ENCODE data around the gene ITK. TPM values are rescaled to one million over a fixed set of nuclear protein-coding genes. Genes with fewer than 3 reads are reported as not detected.

ITK gene
- total and polyA plus RNA-seq, 2 donors (not counting 3 experiments of a cell fraction or from before 2014, with no cell fraction given): not detected

DNA sequence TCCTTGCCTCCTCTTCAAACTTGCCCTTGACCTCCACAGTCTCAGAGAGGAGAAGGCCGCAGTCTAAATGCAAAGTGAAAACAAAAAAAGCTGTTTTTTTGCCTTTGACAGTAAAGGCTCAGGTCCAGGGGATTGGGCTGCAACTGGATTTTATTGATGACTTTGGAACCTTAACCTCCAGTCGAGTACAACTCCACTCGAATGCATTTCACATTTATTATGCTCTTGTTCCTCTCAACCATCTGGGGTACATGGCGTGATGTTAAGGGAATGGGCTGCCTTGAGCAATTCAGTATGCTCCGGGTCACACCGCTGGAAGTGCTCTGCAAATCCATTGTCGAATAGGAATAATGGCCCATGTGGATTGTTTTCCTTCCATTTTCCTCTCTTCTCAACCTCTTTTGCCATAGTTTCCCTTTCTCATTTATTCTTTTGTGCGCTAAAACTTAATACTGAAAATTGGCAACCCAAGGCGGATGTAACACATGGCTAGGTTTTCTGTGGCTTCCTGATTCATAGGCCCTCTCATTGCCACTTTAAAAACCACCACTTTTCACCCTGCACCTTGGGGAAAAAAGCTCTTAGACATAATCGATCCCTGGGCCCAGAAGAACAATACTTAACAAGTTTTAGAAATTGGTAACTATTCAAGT lies 34.3 kb downstream of the ITK start:
- FAIRE-seq (no peak), DNase-seq (ENCODE audit: low read depth, low spot score) (no peak)
- H3K4me3 ChIP-seq (replicated peaks in 1 of 3; ENCODE audit: insufficient read depth in 1 of 3, low read depth in 1 of 3, low read length in 3 of 3): no peak overlapping the region
- no peaks in the 10 kb centered on the region for H3K36me3 ChIP-seq (ENCODE audit: control insufficient read depth in 2 of 2, extremely low read depth in 1 of 2, insufficient read depth in 2 of 2, low read length in 2 of 2)
- H3K27me3 ChIP-seq (ENCODE audit: control insufficient read depth in 2 of 2, insufficient read depth in 2 of 2, low read length in 2 of 2): no peaks in the 10 kb centered on the region
- dilution Hi-C loops (cut with MboI; ENCODE audit: extremely low pct_ligation_motif_present, low sequenced_read_pairs): no loop called here
- H4K20me1 ChIP-seq (replicated peaks; ENCODE audit: control insufficient read depth, extremely low read depth, insufficient read depth, low read length): no peaks in the 10 kb centered on the region
- no peaks in the 10 kb centered on the region for H3K79me2 ChIP-seq (ENCODE audit: control insufficient read depth, insufficient read depth, low read length)
- no TSS peak for BruUV-seq (replicated peaks)
- CTCF ChIA-PET: no interaction called here
- no peak overlapping the region for H3K4me2 ChIP-seq (ENCODE audit: insufficient read depth, low read length)
- H2AFZ ChIP-seq (ENCODE audit: low read depth, low read length): no peak overlapping the region
- POLR2A ChIA-PET: no interaction called here
- no peak overlapping the region for H3K9ac ChIP-seq (replicated peaks; ENCODE audit: extremely low read depth, insufficient read depth, low read length)
- no peak overlapping the region for H3K27ac ChIP-seq (ENCODE audit: insufficient read depth, low read depth, low read length)
- H3K9me1 ChIP-seq (replicated peaks; ENCODE audit: control insufficient read depth, extremely low read depth, insufficient read depth, low read length): no peaks in the 10 kb centered on the region
- H3K9me3 ChIP-seq (replicated peaks; ENCODE audit: control insufficient read depth, insufficient read depth, low read length): no peaks in the 10 kb centered on the region
- no peaks in the 10 kb centered on the region for H3K4me1 ChIP-seq (ENCODE audit: control insufficient read depth, extremely low read depth, insufficient read depth, low read length)
- intact Hi-C loops (cut with micrococcal nuclease): no loop called here
- TF ChIP-seq, protein P1, sequence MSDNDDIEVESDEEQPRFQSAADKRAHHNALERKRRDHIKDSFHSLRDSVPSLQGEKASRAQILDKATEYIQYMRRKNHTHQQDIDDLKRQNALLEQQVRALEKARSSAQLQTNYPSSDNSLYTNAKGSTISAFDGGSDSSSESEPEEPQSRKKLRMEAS (IDR thresholded peaks at IDR 0.05; ENCODE audit: insufficient read depth, insufficient read length): no peak
- no peak for TF ChIP-seq MYC (IDR thresholded peaks at IDR 0.05; ENCODE audit: low read depth, low read length)
- TF ChIP-seq JUN (IDR thresholded peaks at IDR 0.05; ENCODE audit: borderline replicate concordance, insufficient read depth, insufficient read length, low read depth): no peak
- TF ChIP-seq POLR2AphosphoS5 (IDR thresholded peaks at IDR 0.05; ENCODE audit: insufficient read depth, low read depth, low read length): no peak

- intact Hi-C loops (cut with micrococcal nuclease): no loop called here
- TF ChIP-seq GATA2 (IDR thresholded peaks at IDR 0.05; ENCODE audit: insufficient read depth, insufficient read length, low read depth, low read length): no peak
- dilution Hi-C loops (cut with MboI; ENCODE audit: extremely low pct_ligation_motif_present, low sequenced_read_pairs): no loop called here
- no peak for FAIRE-seq
- H3K27me3 ChIP-seq (ENCODE audit: control insufficient read depth in 2 of 2, insufficient read depth in 2 of 2, low read length in 2 of 2): no peaks in the 10 kb centered on the region
- H3K4me2 ChIP-seq (ENCODE audit: insufficient read depth, low read length): no peak overlapping the region
- no peak overlapping the region for H3K9ac ChIP-seq (replicated peaks; ENCODE audit: extremely low read depth, insufficient read depth, low read length)
- H4K20me1 ChIP-seq (replicated peaks; ENCODE audit: control insufficient read depth, extremely low read depth, insufficient read depth, low read length): no peaks in the 10 kb centered on the region
- H3K4me1 ChIP-seq (ENCODE audit: control insufficient read depth, extremely low read depth, insufficient read depth, low read length): no peaks in the 10 kb centered on the region
- H3K9me1 ChIP-seq (replicated peaks; ENCODE audit: control insufficient read depth, extremely low read depth, insufficient read depth, low read length): no peaks in the 10 kb centered on the region
- POLR2A ChIA-PET: no interaction called here
- no peaks in the 10 kb centered on the region for H3K36me3 ChIP-seq (ENCODE audit: control insufficient read depth in 2 of 2, extremely low read depth in 1 of 2, insufficient read depth in 2 of 2, low read length in 2 of 2)
- H3K4me3 ChIP-seq (replicated peaks in 1 of 3; ENCODE audit: insufficient read depth in 1 of 3, low read depth in 1 of 3, low read length in 3 of 3): no peak overlapping the region
- H3K27ac ChIP-seq (ENCODE audit: insufficient read depth, low read depth, low read length): no peak overlapping the region
- no peak overlapping the region for H2AFZ ChIP-seq (ENCODE audit: low read depth, low read length)
- CTCF ChIA-PET: no interaction called here
- DNase-seq (ENCODE audit: low read depth, low spot score): no peak
- no peaks in the 10 kb centered on the region for H3K79me2 ChIP-seq (ENCODE audit: control insufficient read depth, insufficient read depth, low read length)
- no TSS peak for BruUV-seq (replicated peaks)
- H3K9me3 ChIP-seq (replicated peaks; ENCODE audit: control insufficient read depth, insufficient read depth, low read length): no peaks in the 10 kb centered on the region
Measured at GRCh38 chr5:157215514-157216167, 35.0 kb downstream of the ITK start.

All from endothelial cell of umbilical vein (primary cell).